ENCODE data around the gene SNF8.

DNA sequence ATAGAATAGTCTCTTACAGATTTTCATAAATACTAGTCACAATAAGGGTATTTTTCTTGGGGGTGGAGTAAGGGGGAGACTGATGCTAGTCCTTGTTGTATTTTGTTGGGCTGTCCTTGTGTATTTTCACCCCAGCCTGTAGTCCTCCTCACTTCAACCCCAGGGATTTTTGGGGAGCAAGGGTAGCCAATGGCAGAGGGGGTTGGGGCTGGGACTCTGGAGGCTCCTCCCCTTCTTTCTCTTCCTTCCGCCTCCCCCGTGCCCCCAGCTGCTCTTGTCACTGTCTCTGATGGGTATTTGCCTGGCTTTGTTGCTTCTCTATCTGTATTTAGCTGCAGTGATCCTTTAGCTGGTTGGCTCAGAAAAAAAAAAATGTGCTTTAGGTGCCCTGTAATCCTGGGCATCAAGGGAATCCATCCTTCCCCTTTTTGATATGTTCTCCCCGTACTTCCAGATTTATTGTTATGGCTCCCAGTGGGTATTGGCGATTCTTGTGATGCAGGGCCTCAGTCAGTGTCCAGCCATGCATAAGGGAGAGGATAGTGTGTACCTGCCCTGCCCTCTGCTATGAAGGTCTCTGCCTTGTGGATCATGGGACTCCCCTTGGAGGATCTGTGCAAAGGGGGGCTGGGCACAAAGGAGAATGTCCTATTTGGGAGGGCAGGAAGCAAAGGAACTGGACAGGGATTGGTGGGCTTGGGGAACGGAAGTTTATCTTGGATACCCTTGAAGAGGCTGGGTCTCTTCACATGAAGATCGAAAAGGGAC, 16.5 kb downstream of the SNF8 start:
- TF ChIP-seq POLR2A (IDR thresholded peaks at IDR 0.05; ENCODE audit: low read depth, low read length), result no peak
- TF ChIP-seq, protein P1, sequence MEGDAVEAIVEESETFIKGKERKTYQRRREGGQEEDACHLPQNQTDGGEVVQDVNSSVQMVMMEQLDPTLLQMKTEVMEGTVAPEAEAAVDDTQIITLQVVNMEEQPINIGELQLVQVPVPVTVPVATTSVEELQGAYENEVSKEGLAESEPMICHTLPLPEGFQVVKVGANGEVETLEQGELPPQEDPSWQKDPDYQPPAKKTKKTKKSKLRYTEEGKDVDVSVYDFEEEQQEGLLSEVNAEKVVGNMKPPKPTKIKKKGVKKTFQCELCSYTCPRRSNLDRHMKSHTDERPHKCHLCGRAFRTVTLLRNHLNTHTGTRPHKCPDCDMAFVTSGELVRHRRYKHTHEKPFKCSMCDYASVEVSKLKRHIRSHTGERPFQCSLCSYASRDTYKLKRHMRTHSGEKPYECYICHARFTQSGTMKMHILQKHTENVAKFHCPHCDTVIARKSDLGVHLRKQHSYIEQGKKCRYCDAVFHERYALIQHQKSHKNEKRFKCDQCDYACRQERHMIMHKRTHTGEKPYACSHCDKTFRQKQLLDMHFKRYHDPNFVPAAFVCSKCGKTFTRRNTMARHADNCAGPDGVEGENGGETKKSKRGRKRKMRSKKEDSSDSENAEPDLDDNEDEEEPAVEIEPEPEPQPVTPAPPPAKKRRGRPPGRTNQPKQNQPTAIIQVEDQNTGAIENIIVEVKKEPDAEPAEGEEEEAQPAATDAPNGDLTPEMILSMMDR (conservative IDR thresholded peaks at IDR 0.05; ENCODE audit: low read depth, low read length), result no peak
- TF ChIP-seq BHLHE40 (IDR thresholded peaks at IDR 0.05; ENCODE audit: low read depth, low read length), result no peak
- TF ChIP-seq, protein P2, sequence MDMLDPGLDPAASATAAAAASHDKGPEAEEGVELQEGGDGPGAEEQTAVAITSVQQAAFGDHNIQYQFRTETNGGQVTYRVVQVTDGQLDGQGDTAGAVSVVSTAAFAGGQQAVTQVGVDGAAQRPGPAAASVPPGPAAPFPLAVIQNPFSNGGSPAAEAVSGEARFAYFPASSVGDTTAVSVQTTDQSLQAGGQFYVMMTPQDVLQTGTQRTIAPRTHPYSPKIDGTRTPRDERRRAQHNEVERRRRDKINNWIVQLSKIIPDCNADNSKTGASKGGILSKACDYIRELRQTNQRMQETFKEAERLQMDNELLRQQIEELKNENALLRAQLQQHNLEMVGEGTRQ (IDR thresholded peaks at IDR 0.05; ENCODE audit: low read depth, low read length), result no peak
- no peak for TF ChIP-seq CEBPB (IDR thresholded peaks at IDR 0.05; ENCODE audit: low read depth, low read length)
- no peak for TF ChIP-seq CHD1 (IDR thresholded peaks at IDR 0.05; ENCODE audit: low read depth, low read length)
- TF ChIP-seq MAZ (IDR thresholded peaks at IDR 0.05; ENCODE audit: borderline replicate concordance, low read depth, low read length), result no peak
- TF ChIP-seq RFX5 (IDR thresholded peaks at IDR 0.05; ENCODE audit: low read depth, low read length), result no peak
